GM19043 (cell line): ENCODE measurements around the gene GPR82.
"Not testable (repeated sequence)": the region's sequence is repeated elsewhere in the genome, so short reads cannot be mapped to it uniquely, and the experiment has no call there.

ENCODE experiments used
- ATAC-seq: cut with Tn5 transposase; IDR thresholded peaks from one replicate; pipeline ENCODE4 v1.9.1; 2021; ENCODE audit warnings: low read depth; ENCODE audit not compliant: unreplicated experiment

GPR82 gene

DNA sequence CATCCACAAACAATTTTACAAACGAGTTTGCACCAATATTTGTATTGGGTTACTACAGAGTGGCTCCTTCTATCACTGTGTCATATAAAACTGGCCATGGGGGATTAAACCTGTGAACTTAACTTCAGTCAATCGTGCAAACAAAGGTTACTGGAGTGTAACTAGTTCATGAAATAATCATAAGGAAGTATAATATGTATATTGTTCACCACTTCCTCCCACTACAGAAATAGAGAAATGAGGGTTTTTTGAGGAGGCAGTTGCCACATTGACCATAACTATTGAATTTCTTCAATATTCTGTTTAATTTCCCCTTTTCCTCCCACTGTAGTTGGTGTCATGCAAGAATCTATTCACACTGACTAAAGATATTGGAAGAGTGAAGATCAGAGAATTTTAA lies at the start of gene GPR82:
Gene GPR82 (plus strand): TSS at position 356 of the 400 bp plus-strand sequence. CDS start 2,846 bp downstream, outside the sequence.
- no peak for ATAC-seq

DNA sequence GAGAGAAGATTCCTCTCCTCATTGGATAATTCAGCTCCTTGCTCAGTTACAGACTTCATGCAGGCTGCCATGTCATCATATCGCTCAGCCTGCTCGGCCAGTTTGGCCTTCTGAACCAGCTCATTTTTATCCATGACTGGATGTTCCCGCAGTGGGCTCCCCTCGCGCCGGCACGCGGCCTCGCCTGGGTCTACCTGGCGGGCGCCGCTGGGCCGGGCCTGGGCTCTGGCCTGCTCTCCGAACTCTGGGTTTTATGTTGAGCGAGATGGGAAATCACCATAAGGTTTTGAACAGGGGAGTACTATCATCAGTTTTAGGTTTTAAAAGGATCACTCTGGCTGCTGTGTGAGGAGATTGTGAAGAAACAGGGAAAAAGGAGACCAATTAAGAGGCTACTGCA lies 47.6 kb upstream of the GPR82 start:
- not testable (repeated sequence) for ATAC-seq

- no peak for ATAC-seq
Observed at GRCh38 chrX:41677183-41678060, 46.6 kb upstream of the GPR82 start.

DNA sequence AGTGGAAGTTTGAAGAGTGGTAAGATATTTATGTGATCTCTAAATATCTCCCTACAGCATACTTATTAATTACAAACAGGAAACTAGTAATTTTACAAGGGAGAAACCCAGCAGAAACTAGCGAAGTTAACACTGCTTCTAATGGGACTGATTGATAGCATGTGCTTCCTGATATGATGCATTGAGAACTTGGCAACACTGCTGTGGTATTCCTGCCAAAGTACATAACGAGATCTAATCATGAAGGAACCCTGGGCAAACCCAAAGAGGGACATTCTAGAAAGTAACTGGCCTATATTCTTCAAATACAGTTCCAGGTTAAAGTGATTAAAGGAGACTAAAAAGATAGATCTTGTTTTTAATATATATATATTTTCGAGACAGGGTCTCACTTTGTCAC lies 39.8 kb upstream of the GPR82 start:
- ATAC-seq = no peak

DNA sequence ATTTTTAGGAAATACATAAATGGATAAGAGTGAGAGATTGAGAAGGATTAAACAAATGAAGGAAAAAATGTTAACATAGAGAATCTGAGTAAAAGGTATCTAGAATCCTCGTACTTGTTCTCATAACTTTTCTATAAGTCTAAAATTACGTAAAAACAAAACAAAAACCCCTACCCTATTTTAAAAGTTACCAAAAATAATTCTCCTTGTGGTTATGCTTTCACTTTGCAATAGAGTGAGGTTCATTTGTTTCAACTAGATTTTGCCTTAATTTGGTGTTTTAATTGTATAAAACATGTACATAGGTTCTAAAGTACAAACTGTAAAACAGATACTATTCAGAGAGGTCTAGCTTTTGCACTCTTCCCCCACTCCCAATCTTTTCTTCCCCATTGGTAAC lies 39.0 kb upstream of the GPR82 start:
- no peak for ATAC-seq

DNA sequence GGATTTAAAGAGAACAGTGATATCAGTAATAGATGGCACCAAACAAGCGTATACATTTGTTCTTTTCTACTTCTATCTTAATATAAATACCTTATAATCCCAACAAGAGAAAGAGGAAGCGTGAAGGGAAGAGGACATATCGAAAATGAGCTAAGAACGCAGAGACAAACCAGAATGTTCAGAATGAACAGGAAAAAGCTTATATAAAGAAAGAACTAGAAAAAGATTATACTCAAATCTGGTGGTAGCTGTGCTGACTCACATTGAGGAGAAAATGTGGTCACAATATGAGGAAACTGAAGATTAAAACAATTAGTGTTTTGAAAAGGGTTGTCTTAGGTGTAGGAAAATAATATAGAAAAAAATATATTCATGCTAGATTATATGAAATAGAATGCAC lies 37.2 kb upstream of the GPR82 start:
- ATAC-seq = peak; percentile 59

DNA sequence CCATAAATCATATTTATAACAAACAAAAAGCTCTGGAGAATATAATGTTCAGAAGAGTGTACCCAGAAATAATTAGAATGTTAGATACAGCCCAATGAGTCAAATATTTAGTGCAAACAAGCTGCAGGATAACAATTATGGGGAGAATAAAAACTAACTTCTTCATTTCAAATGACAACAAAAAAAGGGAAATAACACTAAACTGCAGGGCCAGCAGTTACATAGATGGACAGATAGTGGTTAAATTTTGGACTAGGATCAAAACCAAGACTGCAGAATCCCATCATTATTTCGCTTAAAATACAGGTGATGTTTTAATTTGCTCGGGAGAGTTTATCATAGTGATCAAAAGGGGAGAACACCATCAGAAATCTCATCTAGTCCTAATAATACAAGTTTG lies 35.8 kb upstream of the GPR82 start:
- no peak for ATAC-seq

- peak; percentile 49 for ATAC-seq
Observed at GRCh38 chrX:41688835-41689234, 35.1 kb upstream of the GPR82 start, which contains the start of gene GPR34. TSS of gene GPR34 (plus strand) at chrX:41688973. CDS start at chrX:41695634, 6,661 bp downstream.

DNA sequence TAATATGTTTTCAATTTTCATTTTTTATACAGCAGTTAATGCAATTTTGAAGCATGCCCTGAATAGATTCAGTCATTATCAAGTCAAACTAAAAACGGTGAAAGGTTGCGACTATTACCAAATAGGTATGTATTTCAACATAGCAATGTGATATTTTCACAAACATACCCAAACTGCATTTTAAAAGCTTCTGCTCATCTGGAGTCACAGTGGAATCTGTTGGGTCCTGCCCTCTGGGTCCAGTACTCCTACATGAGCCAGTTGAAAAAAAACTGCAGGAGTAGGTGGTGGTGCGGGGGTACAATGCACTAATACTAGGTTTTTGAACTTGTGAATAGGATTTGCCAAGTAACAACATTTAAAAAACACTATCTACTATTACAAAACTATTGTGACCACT lies 34.3 kb upstream of the GPR82 start:
- no peak for ATAC-seq

- ATAC-seq = no peak
Observed at GRCh38 chrX:41692162-41692749, 31.7 kb upstream of the GPR82 start.

DNA sequence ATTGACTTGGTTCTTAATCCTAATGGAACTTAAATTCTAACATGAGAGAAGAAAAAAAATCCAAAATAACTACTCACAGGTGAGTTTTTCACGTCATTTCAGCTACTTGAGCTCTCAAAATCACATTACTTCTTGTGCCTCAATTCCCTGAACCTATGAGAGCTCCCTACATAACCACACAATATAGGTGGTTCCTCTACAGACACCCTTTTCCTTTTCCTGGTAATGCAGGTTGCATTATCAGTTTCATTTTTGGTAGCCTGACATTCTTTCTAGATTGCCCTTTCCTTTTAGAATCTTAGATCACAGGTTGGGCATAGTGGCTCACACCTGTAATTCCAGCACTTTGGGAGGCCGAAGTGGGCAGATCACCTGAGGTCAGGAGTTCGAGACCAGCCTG lies 31.0 kb upstream of the GPR82 start:
- ATAC-seq = no peak

- ATAC-seq = no peak
Observed at GRCh38 chrX:41695426-41695825, 28.6 kb upstream of the GPR82 start.

- no peak for ATAC-seq
Observed at GRCh38 chrX:41703574-41704029, 20.4 kb upstream of the GPR82 start.

- no peak for ATAC-seq
Observed at GRCh38 chrX:41705042-41705441, 18.9 kb upstream of the GPR82 start.

GRCh38 chrX:41705680-41706374 lies 18.2 kb upstream of the GPR82 start:
- ATAC-seq = peak; percentile 84

GRCh38 chrX:41707218-41707617 lies 16.8 kb upstream of the GPR82 start:
- no peak for ATAC-seq

GRCh38 chrX:41708486-41708885 lies 15.5 kb upstream of the GPR82 start:
- no peak for ATAC-seq

- no peak for ATAC-seq
Observed at GRCh38 chrX:41711021-41711667, 12.8 kb upstream of the GPR82 start.

DNA sequence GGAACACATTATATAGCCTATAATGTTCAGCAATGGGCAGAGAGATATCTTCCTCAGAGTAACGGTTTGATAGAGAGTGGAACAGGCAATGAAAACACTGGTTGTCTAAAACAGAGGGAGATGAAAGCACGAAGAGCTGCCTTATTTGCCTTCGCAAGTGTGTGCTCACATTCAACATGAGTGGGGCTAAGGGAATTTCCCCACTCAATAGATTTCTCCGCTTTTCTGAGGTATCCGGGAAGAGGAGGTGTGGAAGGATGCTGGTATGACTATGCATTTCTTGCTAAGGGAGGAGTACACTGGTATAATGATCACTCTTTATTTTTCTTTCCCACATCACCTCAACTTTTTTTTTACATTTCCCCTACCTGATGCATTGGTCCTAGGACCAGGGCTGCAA lies 7.8 kb upstream of the GPR82 start:
- no peak for ATAC-seq

GRCh38 chrX:41716767-41717473 lies 7.1 kb upstream of the GPR82 start:
- no peak for ATAC-seq
